GM12892 (cell line): Measurements from ENCODE around the gene NOS3.

ENCODE experiments used
- POLR2AphosphoS5 ChIP-seq: IDR thresholded peaks from 2 replicates; pipeline ENCODE4 v1.6.1; 2011; ENCODE audit warnings: low read depth, low read length, control low read depth
- TAF1 ChIP-seq: IDR thresholded peaks from 2 replicates; pipeline ENCODE4 v1.6.1; 2011; ENCODE audit warnings: low read depth, mild to moderate bottlenecking, control low read depth, low read length, borderline replicate concordance

GRCh38 chr7:151057506-151057988, 66.7 kb downstream of the NOS3 start, which contains the start of gene CDK5:
- TF ChIP-seq POLR2AphosphoS5: no peak
- no peak for TF ChIP-seq TAF1
